ENCODE measurements around the gene CSN2. TPM values are rescaled to one million over a fixed set of nuclear protein-coding genes. Genes with fewer than 3 reads are reported as not detected.

The CSN2 gene
- total and polyA plus RNA-seq, 2 of the 4 experiments (the other 2 are of a cell fraction): not detected

- intact Hi-C loops (cut with micrococcal nuclease): no loop called here
- dilution Hi-C loops (cut with HindIII; ENCODE audit: low sequenced_read_pairs, unreplicated experiment): no loop called here
- no peak for TF ChIP-seq MAZ (IDR thresholded peaks at IDR 0.05; ENCODE audit: borderline replicate concordance, low read depth, low read length)
- TF ChIP-seq RFX5 (IDR thresholded peaks at IDR 0.05; ENCODE audit: low read depth, low read length): no peak
- TF ChIP-seq RAD21 (IDR thresholded peaks at IDR 0.05; ENCODE audit: low read length): no peak
- TF ChIP-seq CEBPB (IDR thresholded peaks at IDR 0.05; ENCODE audit: low read depth, low read length): no peak
- TF ChIP-seq MAFK (IDR thresholded peaks at IDR 0.05; ENCODE audit: low read depth, low read length): no peak
- no peak for TF ChIP-seq BHLHE40 (IDR thresholded peaks at IDR 0.05; ENCODE audit: low read depth, low read length)
- TF ChIP-seq SMC3 (IDR thresholded peaks at IDR 0.05; ENCODE audit: low read depth, low read length): no peak
- no peak for TF ChIP-seq POLR2A (IDR thresholded peaks at IDR 0.05; ENCODE audit: low read depth, low read length)
- TF ChIP-seq NFE2L2 (IDR thresholded peaks at IDR 0.05; ENCODE audit: low read depth, low read length): no peak
- TF ChIP-seq USF2 (IDR thresholded peaks at IDR 0.05; ENCODE audit: low read depth, low read length): no peak
- TF ChIP-seq ELK1 (IDR thresholded peaks at IDR 0.05; ENCODE audit: borderline replicate concordance, low read depth, low read length): no peak
- TF ChIP-seq MXI1 (IDR thresholded peaks at IDR 0.05; ENCODE audit: borderline replicate concordance, low read depth, low read length): no peak
- TF ChIP-seq CTCF (conservative IDR thresholded peaks at IDR 0.05; ENCODE audit: low read depth, low read length): no peak
- TF ChIP-seq FOS (IDR thresholded peaks at IDR 0.05; ENCODE audit: low read depth, low read length): no peak
- TF ChIP-seq RCOR1 (IDR thresholded peaks at IDR 0.05; ENCODE audit: insufficient replicate concordance, low read length): no peak
- TF ChIP-seq CHD1 (IDR thresholded peaks at IDR 0.05; ENCODE audit: low read depth, low read length): no peak
- Histone ChIP-seq H3K27me3 (ENCODE audit: control insufficient read depth, insufficient read depth, low read length) (no peaks in the 10 kb centered on the region), H2BK20ac (ENCODE audit: low read depth, low read length) (no peak overlapping the region), H3K4me2 (ENCODE audit: low read depth, low read length) (no peak overlapping the region), H3K14ac (replicated peaks; ENCODE audit: low read depth, low read length) (no peak overlapping the region), H3K9me3 (ENCODE audit: control insufficient read depth, insufficient read depth, low read length) (no peaks in the 10 kb centered on the region), H3K36me3 (ENCODE audit: control insufficient read depth, insufficient read depth, low read length) (no peaks in the 10 kb centered on the region), H2BK5ac (ENCODE audit: low read depth, low read length, poor library complexity, severe bottlenecking) (no peak overlapping the region), H3K9me1 (ENCODE audit: insufficient read depth, low read length) (no peaks in the 10 kb centered on the region), H3K23ac (ENCODE audit: low read depth, low read length) (no peak overlapping the region), H3K4me1 (ENCODE audit: control insufficient read depth, insufficient read depth, low read length) (no peaks in the 10 kb centered on the region), H3K27ac (ENCODE audit: insufficient read depth, low read length) (no peak overlapping the region), H4K5ac (ENCODE audit: low read depth, low read length) (no peak overlapping the region), H3K4ac (ENCODE audit: low read depth, low read length) (no peak overlapping the region), H2BK120ac (ENCODE audit: low read depth, low read length) (no peak overlapping the region), H3K56ac (ENCODE audit: extremely low read depth, insufficient read depth, low read length) (no peak overlapping the region), H4K91ac (ENCODE audit: insufficient read depth, low read depth, low read length) (no peak overlapping the region), H2AK9ac (replicated peaks; ENCODE audit: low read depth, low read length, poor library complexity) (no peak overlapping the region), H2BK15ac (ENCODE audit: low read depth, low read length) (no peak overlapping the region), H3K79me1 (ENCODE audit: low read depth in 1 of 2, low read length in 2 of 2) (no peaks in the 10 kb centered on the region), H4K8ac (ENCODE audit: low read depth in 2 of 2, low read length in 2 of 2) (no peak overlapping the region), H3K4me3 (ENCODE audit: insufficient read depth, low read depth, low read length) (no peak overlapping the region), H4K20me1 (ENCODE audit: insufficient read depth, low read length) (no peaks in the 10 kb centered on the region), H3K9ac (ENCODE audit: low read depth, low read length) (no peak overlapping the region), H3K18ac (ENCODE audit: low read depth, low read length) (no peak overlapping the region), H2AFZ (replicated peaks; ENCODE audit: low read length, poor library complexity) (no peak overlapping the region), H2AK5ac (ENCODE audit: low read depth, low read length) (no peak overlapping the region)
- WGBS, 2 experiments (ENCODE audit: extremely low coverage in 2 of 2, insufficient read length in 1 of 2): 20% methylated on average over 1 of the region's 1 CpG; no CpG with 5 or more reads in 1 of the 2 experiments
- ChIA-PET CTCF (no interaction called here), POLR2A (ENCODE audit: unreplicated experiment) (no interaction called here)
- no peak for ATAC-seq (ENCODE audit: low read depth)
- DNase-seq: no peak
- in situ Hi-C loops (cut with MboI; ENCODE audit: low sequenced_read_pairs): no loop called here
- BruUV-seq (replicated peaks): no TSS peak
Observed at GRCh38 chr4:69970071-69970470, 4.5 kb upstream of the CSN2 start.
